HG03108 (cell line): Measurements from ENCODE around the gene SLC25A13.
A peak's percentile ranks its signal among the peaks of the same experiment; 100 is the strongest.
"Not testable (repeated sequence)": the region's sequence is repeated elsewhere in the genome, so short reads cannot be mapped to it uniquely, and the experiment has no call there.

Experiments used
- ATAC-seq: cut with Tn5 transposase; IDR thresholded peaks from one replicate; pipeline ENCODE4 v1.9.1; 2021; ENCODE audit warnings: moderate library complexity; ENCODE audit not compliant: unreplicated experiment

The SLC25A13 gene

GRCh38 chr7:96321658-96322372 is at the start of gene SLC25A13:
Gene SLC25A13, minus strand, starts transcription at chr7:96322098. Its CDS starts 142 bp downstream, at chr7:96321956.
- ATAC-seq, result peak; percentile 77

GRCh38 chr7:96365916-96366315 is 44.0 kb upstream of the SLC25A13 start:
- ATAC-seq, result not testable (repeated sequence)

- ATAC-seq, result no peak
Measured at GRCh38 chr7:96361116-96361857, 39.4 kb upstream of the SLC25A13 start.

GRCh38 chr7:96359876-96360275 is 38.0 kb upstream of the SLC25A13 start:
- peak; percentile 70 for ATAC-seq

- ATAC-seq, result not testable (repeated sequence)
Measured at GRCh38 chr7:96358236-96358971, 36.5 kb upstream of the SLC25A13 start.

- no peak for ATAC-seq
Measured at GRCh38 chr7:96355990-96356506, 34.1 kb upstream of the SLC25A13 start.

GRCh38 chr7:96354881-96355280 is 33.0 kb upstream of the SLC25A13 start:
- no peak for ATAC-seq

GRCh38 chr7:96349572-96349971 is 27.7 kb upstream of the SLC25A13 start:
- ATAC-seq, result no peak

- ATAC-seq, result no peak
Measured at GRCh38 chr7:96347471-96347870, 25.6 kb upstream of the SLC25A13 start.

GRCh38 chr7:96346293-96346953 is 24.5 kb upstream of the SLC25A13 start:
- ATAC-seq, result no peak

- ATAC-seq, result no peak
Measured at GRCh38 chr7:96344236-96344635, 22.3 kb upstream of the SLC25A13 start.

GRCh38 chr7:96342049-96342448 is 20.2 kb upstream of the SLC25A13 start:
- no peak for ATAC-seq

GRCh38 chr7:96337519-96337918 is 15.6 kb upstream of the SLC25A13 start:
- ATAC-seq, result no peak

GRCh38 chr7:96332325-96332724 is 10.4 kb upstream of the SLC25A13 start:
- no peak for ATAC-seq

GRCh38 chr7:96331775-96332174 is 9.9 kb upstream of the SLC25A13 start:
- no peak for ATAC-seq

- ATAC-seq, result no peak
Measured at GRCh38 chr7:96331233-96331632, 9.3 kb upstream of the SLC25A13 start.

- no peak for ATAC-seq
Measured at GRCh38 chr7:96330193-96330592, 8.3 kb upstream of the SLC25A13 start.

GRCh38 chr7:96329241-96329640 is 7.3 kb upstream of the SLC25A13 start:
- no peak for ATAC-seq

- no peak for ATAC-seq
Measured at GRCh38 chr7:96328016-96328415, 6.1 kb upstream of the SLC25A13 start.

GRCh38 chr7:96327429-96327828 is 5.5 kb upstream of the SLC25A13 start:
- no peak for ATAC-seq

- ATAC-seq, result not testable (repeated sequence)
Measured at GRCh38 chr7:96326752-96327151, 4.9 kb upstream of the SLC25A13 start.
